ENCODE data around the gene ZAP70.

The ZAP70 gene

DNA sequence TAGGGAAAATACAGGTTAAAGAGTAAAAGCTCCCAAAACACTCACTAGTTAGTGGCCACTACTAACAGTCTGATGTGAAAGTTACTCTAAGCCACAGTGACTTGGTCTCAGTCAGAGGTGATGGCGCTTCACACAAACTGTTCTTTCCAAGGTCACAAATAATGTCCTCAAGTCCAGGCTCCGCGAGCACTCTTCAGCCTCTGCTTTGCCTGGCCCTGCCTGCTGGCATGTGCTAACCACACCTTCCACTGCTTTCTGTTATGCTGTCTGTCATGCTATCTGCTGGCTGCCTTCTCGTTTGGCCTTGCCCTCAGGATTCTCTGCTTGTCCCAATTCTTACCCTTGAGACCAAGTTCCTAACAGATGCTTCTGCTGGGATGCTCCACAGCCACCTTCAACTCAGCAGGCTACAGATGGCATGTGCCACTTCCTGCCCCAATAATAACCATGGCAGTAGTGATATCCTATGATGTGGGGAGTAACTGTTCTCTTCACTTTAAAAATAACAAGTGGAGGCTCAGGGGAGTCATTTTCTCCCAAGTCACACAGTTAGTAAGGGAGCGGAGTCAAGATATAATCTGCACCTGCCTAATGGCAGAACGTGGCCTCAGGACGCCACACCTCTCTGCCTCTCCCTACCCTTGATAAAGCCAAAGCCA lies 75.7 kb downstream of the ZAP70 start:
- no peak for DNase-seq (ENCODE audit: low read depth)

Measured in stimulated activated CD8-positive, alpha-beta memory T cell treated with anti-CD3 and anti-CD28 coated beads, Interleukin-12 subunit alpha, Interleukin-12 subunit beta, amount 100 ng/mL, for 4 hours (primary cell).